GM18867 (cell line): ENCODE measurements around the gene KPNA2.

Source experiments
- ATAC-seq: cut with Tn5 transposase; IDR thresholded peaks from one replicate; pipeline ENCODE4 v1.9.1; 2021; ENCODE audit warnings: mild to moderate bottlenecking, moderate library complexity; ENCODE audit not compliant: unreplicated experiment

Gene KPNA2

DNA sequence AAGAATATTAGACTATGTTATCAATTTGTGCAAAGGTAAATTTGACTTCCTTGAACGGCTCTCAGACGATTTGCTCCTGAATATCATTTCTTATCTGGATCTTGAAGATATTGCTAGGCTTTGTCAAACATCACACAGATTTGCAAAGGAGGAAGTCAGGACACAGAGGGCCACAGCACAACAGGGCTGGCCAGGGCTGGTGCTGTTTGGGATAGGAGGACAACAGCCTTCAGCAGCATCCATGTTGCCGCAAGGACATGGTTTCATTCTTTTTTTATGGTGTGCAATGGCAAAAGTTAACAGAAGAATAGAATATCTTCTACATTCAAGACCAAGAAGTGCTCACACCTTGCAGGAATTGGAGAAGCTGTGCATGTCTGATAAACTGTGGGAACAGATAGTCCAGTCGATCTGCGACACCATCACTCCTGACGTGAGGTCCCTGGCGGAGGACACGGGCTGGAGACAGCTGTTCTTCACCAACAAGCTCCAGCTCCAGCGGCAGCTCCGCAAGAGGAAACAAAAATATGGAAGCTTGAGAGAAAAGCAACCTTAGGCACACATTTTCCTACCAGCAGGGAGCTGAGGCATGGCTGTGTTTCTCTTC is 59.8 kb downstream of the KPNA2 start:
- ATAC-seq: no peak

DNA sequence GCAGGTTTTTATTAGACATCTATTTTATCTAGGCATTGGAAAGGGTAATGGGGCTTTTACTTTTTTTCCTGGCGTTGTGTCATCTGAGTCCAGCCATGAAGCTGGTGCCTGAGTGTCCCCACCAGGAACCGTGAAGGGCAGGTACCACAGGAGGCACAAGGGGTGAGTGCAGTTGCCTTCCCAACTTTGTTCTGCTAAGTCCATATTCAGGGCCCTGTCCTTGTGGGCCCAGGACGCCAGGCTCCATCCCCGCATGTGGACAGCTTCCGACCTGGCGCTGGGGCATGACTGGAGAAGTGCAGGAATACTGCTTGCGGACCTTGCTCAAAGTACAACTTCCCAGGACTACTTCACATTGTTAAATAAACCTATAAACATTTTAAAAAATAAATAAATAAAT is 60.6 kb downstream of the KPNA2 start:
- ATAC-seq: no peak
